Tibial artery (tissue), 4 donors: ENCODE results near the gene MAGEB1.

Experiments
- DNase-seq, 2 donors: peaks; one replicate each; pipeline ENCODE4 v3.0.0-alpha.2; 2019
- H3K27ac ChIP-seq, 2 donors: fragments of 200-600 bp; sonication (generic) in 1 of 2; 1 replicate in 1 of 2; 2 replicates in 1 of 2; pipeline ENCODE4 v1.5.1; 2018 to 2019; ENCODE audit warnings: mild to moderate bottlenecking in 1 of 2
- H3K27me3 ChIP-seq, 2 donors: fragments of 200-600 bp; sonication (generic) in 1 of 2; one replicate each; pipeline versions ENCODE4 v1.5.1 to v1.6.0; 2016 to 2019
- H3K36me3 ChIP-seq, 3 donors: fragments of 200-600 bp; sonication (generic) in 2 of 3; one replicate each; pipeline ENCODE4 v1.5.1; 2016 to 2019; ENCODE audit warnings: mild to moderate bottlenecking in 2 of 3
- H3K4me1 ChIP-seq, 4 donors: fragments of 200-600 bp; sonication (generic) in 2 of 4; 1 replicate in 3 of 4; 2 replicates in 1 of 4; pipeline ENCODE4 v1.5.1; 2016 to 2019
- H3K4me3 ChIP-seq, 2 donors: fragments of 200-600 bp; sonication (generic) in 1 of 2; 1 replicate in 1 of 2; 2 replicates in 1 of 2; pipeline ENCODE4 v1.5.1; 2018 to 2019; ENCODE audit warnings: mild to moderate bottlenecking in 2 of 2
- H3K9me3 ChIP-seq, 3 donors: fragments of 200-600 bp; sonication (generic) in 1 of 3; one replicate each; pipeline ENCODE4 v1.5.1; 2016 to 2019
- intact Hi-C: fragments of 100-400 bp; cut with DNase I; formaldehyde crosslinking; loops from one replicate; pipeline ENCODE4 v1.15.0; 2023; ENCODE audit warnings: low total_unique reads
- TF ChIP-seq, protein P1 (sequence below), 2 experiments: fragments of 200-600 bp in 1 of 2; fragments of 450-650 bp in 1 of 2; IDR thresholded peaks; one replicate each; pipeline ENCODE4 v1.5.1; 2017 to 2019; ENCODE audit warnings: antibody characterized with exemption in 2 of 2, mild to moderate bottlenecking in 1 of 2, moderate library complexity in 1 of 2

MAGEB1 gene

DNA sequence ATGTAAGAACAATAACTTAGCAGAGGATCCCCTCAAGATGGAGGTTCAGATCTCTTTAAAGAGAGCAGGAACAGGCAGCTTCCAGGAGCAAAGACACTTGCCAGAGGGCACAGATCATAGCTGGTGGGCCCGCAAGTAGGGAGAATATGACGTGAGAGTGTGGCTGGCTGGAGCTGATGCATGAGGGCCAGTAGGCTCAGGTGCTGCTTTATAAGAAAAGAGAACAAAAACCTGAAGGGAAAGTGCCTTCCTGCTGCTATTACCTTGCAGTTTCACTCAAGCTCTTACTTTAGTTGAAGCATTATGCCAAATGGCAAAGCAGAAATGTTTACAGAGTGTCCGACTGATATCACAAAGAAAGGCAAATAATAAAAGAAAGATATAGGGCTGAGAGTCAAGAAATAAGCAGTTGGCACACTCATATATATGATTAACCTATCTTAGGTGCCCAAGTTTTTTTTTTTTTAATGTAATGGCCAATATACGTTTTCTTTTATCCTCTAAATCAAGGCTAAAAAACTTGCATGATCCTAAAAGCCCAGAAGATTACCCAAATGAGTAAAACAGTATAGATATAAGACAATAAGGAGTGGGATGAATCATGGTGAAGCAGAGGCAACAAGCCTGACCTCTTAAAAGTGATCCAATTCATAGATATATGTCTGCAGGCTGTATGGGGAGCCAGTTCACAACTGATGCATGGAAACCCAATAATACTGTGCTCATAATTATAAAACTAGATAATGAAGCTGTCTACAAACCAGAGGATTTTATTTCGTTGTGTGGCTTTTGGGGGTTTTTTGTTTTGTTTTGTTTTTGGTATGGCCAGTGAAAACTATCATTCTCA lies 49.7 kb downstream of the MAGEB1 start:
- Histone ChIP-seq H3K27ac (no peak overlapping the region), H3K9me3 (no peaks in the 10 kb centered on the region), H3K4me1 (no peaks in the 10 kb centered on the region), H3K27me3 (no peaks in the 10 kb centered on the region), H3K4me3 (no peak overlapping the region), H3K36me3 (no peaks in the 10 kb centered on the region)
- no peak for DNase-seq
- intact Hi-C loops = no loop called here
- TF ChIP-seq, protein P1, sequence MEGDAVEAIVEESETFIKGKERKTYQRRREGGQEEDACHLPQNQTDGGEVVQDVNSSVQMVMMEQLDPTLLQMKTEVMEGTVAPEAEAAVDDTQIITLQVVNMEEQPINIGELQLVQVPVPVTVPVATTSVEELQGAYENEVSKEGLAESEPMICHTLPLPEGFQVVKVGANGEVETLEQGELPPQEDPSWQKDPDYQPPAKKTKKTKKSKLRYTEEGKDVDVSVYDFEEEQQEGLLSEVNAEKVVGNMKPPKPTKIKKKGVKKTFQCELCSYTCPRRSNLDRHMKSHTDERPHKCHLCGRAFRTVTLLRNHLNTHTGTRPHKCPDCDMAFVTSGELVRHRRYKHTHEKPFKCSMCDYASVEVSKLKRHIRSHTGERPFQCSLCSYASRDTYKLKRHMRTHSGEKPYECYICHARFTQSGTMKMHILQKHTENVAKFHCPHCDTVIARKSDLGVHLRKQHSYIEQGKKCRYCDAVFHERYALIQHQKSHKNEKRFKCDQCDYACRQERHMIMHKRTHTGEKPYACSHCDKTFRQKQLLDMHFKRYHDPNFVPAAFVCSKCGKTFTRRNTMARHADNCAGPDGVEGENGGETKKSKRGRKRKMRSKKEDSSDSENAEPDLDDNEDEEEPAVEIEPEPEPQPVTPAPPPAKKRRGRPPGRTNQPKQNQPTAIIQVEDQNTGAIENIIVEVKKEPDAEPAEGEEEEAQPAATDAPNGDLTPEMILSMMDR (IDR thresholded peaks at IDR 0.05) = no peak

DNA sequence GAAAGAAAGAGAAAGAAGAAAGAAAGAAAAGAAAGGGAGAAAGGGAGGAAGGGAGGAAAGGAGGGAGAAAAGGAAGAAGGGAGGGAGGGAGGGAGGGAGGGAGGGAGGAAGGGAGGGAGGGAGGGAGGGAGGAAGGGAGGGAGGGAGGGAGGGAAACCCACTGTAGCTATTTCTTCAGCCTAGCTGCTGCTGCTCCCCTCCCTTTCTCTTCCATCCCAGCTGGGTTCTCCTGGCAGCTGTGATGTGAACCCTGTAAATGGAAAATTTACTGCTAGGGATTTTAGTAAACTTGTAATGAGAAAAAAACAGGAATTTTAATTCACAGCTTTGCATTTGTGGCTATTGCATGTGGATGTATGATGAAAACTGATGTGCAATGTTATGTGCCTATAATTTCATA lies 54.3 kb downstream of the MAGEB1 start:
- Histone ChIP-seq H3K9me3 (no peaks in the 10 kb centered on the region), H3K27ac (no peak overlapping the region), H3K36me3 (no peaks in the 10 kb centered on the region), H3K27me3 (no peaks in the 10 kb centered on the region), H3K4me3 (no peak overlapping the region), H3K4me1 (peaks cover 0 to 8% (median 3%) of the 10 kb centered on the region in 4 donors)
- DNase-seq = no peak
- TF ChIP-seq, protein P1 (IDR thresholded peaks at IDR 0.05) = no peak
- intact Hi-C loops = no loop called here
